Stomach (tissue), 9 donors: ENCODE measurements around the gene DUT. TPM values are rescaled to one million over a fixed set of nuclear protein-coding genes. Genes with fewer than 3 reads are reported as not detected.

Experiments used
- DNase-seq, 2 donors: peaks; one replicate each; pipeline versions ENCODE4 v3.0.0 to v3.0.0-alpha.2; 2013 to 2019
- H3K27ac ChIP-seq, 5 donors: fragments of 200-600 bp in 4 of 5; sonication (generic) in 4 of 5; one replicate each; pipeline ENCODE4 v1.5.1; 2013 to 2019; ENCODE audit warnings: mild to moderate bottlenecking in 1 of 5, moderate library complexity in 1 of 5
- H3K27me3 ChIP-seq, 3 donors: fragments of 200-600 bp; sonication (generic); one replicate each; pipeline ENCODE4 v1.5.1; 2017 to 2019; ENCODE audit warnings: mixed run types in 1 of 3
- H3K36me3 ChIP-seq, 4 donors: fragments of 200-600 bp; sonication (generic); 1 replicate in 3 of 4; 2 replicates in 1 of 4; pipeline ENCODE4 v1.5.1; 2016 to 2019
- H3K4me1 ChIP-seq, 4 donors: fragments of 200-600 bp; sonication (generic); one replicate each; pipeline ENCODE4 v1.5.1; 2016 to 2019
- H3K4me3 ChIP-seq, 4 donors: fragments of 200-600 bp; sonication (generic) in 3 of 4; one replicate each; pipeline ENCODE4 v1.5.1; 2016 to 2019; ENCODE audit warnings: mild to moderate bottlenecking in 1 of 4
- H3K9me3 ChIP-seq, 4 donors: fragments of 200-600 bp; sonication (generic); one replicate each; pipeline ENCODE4 v1.5.1; 2016 to 2019
- EP300 ChIP-seq: sonication (generic); formaldehyde crosslinking; IDR thresholded peaks from one replicate; pipeline ENCODE4 v1.6.1; 2017; ENCODE audit warnings: antibody characterized with exemption
- POLR2A ChIP-seq, 4 donors: fragments of 450-650 bp; IDR thresholded peaks; one replicate each; pipeline ENCODE4 v1.6.1; 2016; ENCODE audit warnings: antibody characterized with exemption in 4 of 4, control low read depth in 2 of 4, mild to moderate bottlenecking in 1 of 4, moderate library complexity in 1 of 4
- POLR2AphosphoS5 ChIP-seq, 3 donors: sonication (generic); formaldehyde crosslinking; IDR thresholded peaks; one replicate each; pipeline ENCODE4 v1.6.1; 2016; ENCODE audit warnings: antibody characterized with exemption in 3 of 3
- WGBS, 5 donors: extraction: QIAGEN DNeasy Blood & Tissue Kit in 3 of 5; methylation state at CpG; one replicate each; pipeline versions ENCODE4 v1.1.5 to v1.1.7; 2013 to 2018; 5-methylcytosine and 5-hydroxymethylcytosine counted together
- intact Hi-C: fragments of 100-400 bp; cut with DNase I; formaldehyde crosslinking; loops from one replicate; pipeline ENCODE4 v1.15.1; 2023; ENCODE audit warnings: low total_unique reads
- polyA plus RNA-seq, 3 donors: library from polyadenylated mRNA; stranded (reverse); fragments of 200-250 nt; gene quantifications; one replicate each; pipeline ENCODE4 v1.2.3, GENCODE V29; 2013
- total RNA-seq, 5 donors: library from RNA; depleted of rRNA; stranded (reverse); fragments of >200 nt; gene quantifications; one replicate each; pipeline versions ENCODE4 v1.1.0 to v1.2.3, GENCODE V29; 2014 to 2016
- TF ChIP-seq, protein P1 (sequence below), 7 experiments: fragments of 450-650 bp in 4 of 7; fragments of 200-600 bp in 3 of 7; sonication (generic) in 3 of 7; IDR thresholded peaks; one replicate each; pipeline ENCODE4 v1.5.1; 2016 to 2019; ENCODE audit warnings: antibody characterized with exemption in 7 of 7, control low read depth in 2 of 7, mild to moderate bottlenecking in 1 of 7
- donor health status: healthy with polysubstance abuse.
- donor health status: Bipolar disorder and iron deficiency.
- donor health status: healthy.

DUT gene
- total and polyA plus RNA-seq, 8 donors, result 7.6 to 207 (median 69.6) TPM

DNA sequence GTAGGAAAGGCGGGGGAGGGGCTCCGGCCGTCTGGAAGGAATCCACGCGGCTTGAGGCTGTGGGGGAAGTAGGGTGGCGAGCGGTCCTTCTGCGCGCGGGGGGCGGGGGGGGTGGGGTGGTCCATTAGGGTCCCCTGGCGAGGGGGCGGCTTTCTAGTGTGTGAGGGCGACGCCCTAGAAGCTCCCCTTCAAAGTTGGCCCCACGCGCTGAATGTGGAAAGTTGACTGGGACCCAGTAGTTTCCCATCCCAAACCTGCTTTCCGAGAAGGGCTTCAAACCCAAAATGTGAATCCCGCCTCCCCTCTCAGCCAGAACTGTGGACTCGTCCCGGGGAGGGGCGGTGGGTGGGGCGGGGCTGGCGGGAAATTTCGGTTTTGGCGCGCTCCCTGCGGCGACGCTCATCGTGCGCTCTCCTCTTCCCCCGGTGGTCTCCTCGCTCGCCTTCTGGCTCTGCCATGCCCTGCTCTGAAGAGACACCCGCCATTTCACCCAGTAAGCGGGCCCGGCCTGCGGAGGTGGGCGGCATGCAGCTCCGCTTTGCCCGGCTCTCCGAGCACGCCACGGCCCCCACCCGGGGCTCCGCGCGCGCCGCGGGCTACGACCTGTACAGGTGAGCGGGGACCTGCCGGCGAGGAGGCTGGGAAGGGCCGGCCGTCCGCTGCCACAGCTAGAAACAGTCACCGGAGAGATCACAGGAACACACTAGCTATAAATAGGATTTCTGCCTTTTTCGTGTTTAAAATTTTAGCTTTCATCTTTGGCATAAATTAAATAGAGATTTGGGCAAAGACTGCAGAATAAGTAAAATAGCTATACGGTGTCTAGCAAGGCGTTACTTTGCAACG, 790 bp downstream of the DUT start:
- Histone ChIP-seq H3K4me3 (peak overlapping the region; percentile 68 to 93 (median 88)), H3K9me3 (no peaks in the 10 kb centered on the region), H3K27me3 (no peaks in the 10 kb centered on the region), H3K27ac (peak overlapping the region; percentile 88 to 99 (median 97)), H3K36me3 (peaks cover 3 to 36% (median 31%) of the 10 kb centered on the region in 4 donors), H3K4me1 (peaks cover 9 to 33% (median 18%) of the 10 kb centered on the region in 4 donors)
- WGBS, 5 donors, result 0 to 2% (median 1%) methylated on average over 13 to 64 of the region's 64 CpGs
- DNase-seq, result peak; percentile 52 to 87
- intact Hi-C loops, result no loop called here
- TF ChIP-seq POLR2A (IDR thresholded peaks at IDR 0.05), result no peak
- no peak for TF ChIP-seq EP300
- TF ChIP-seq, protein P1, sequence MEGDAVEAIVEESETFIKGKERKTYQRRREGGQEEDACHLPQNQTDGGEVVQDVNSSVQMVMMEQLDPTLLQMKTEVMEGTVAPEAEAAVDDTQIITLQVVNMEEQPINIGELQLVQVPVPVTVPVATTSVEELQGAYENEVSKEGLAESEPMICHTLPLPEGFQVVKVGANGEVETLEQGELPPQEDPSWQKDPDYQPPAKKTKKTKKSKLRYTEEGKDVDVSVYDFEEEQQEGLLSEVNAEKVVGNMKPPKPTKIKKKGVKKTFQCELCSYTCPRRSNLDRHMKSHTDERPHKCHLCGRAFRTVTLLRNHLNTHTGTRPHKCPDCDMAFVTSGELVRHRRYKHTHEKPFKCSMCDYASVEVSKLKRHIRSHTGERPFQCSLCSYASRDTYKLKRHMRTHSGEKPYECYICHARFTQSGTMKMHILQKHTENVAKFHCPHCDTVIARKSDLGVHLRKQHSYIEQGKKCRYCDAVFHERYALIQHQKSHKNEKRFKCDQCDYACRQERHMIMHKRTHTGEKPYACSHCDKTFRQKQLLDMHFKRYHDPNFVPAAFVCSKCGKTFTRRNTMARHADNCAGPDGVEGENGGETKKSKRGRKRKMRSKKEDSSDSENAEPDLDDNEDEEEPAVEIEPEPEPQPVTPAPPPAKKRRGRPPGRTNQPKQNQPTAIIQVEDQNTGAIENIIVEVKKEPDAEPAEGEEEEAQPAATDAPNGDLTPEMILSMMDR (IDR thresholded peaks at IDR 0.05), result no peak
- TF ChIP-seq POLR2AphosphoS5 (IDR thresholded peaks at IDR 0.05), result no peak

DNA sequence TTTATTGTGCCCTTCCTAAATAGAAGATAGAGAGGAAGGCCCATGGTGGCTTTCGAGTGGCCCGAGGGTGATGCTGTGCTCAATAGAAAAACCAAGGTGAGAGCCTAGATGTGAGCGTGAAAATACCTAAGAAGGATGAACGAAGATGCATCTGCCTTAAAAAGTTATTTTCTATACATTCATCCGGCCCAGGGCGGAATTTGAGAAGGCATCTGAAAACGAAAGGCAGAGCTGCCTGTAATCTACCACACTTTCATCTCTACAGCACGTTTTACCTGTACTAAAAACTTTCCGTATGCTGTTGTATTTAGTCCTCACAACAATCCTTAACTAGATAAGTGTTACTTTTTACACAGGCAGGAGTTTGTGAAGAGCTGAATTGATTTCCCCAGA, 1.4 kb downstream of the DUT start:
- no peak for DNase-seq
- Histone ChIP-seq H3K9me3 (no peaks in the 10 kb centered on the region), H3K36me3 (peaks cover 3 to 40% (median 36%) of the 10 kb centered on the region in 4 donors), H3K4me1 (peaks cover 9 to 33% (median 18%) of the 10 kb centered on the region in 4 donors), H3K27me3 (no peaks in the 10 kb centered on the region), H3K4me3 (peak overlapping the region; percentile 68 to 93 (median 88)), H3K27ac (peak overlapping the region in 2 of 5 donors; percentile 89 to 99)
- TF ChIP-seq EP300 (no peak), POLR2AphosphoS5 (IDR thresholded peaks at IDR 0.05) (no peak), POLR2A (IDR thresholded peaks at IDR 0.05) (no peak)
- TF ChIP-seq, protein P1 (IDR thresholded peaks at IDR 0.05), result no peak
- intact Hi-C loops, result no loop called here
- 21 to 38% (median 27%) methylated on average over 9 of the region's 9 CpGs for WGBS, 5 donors

DNA sequence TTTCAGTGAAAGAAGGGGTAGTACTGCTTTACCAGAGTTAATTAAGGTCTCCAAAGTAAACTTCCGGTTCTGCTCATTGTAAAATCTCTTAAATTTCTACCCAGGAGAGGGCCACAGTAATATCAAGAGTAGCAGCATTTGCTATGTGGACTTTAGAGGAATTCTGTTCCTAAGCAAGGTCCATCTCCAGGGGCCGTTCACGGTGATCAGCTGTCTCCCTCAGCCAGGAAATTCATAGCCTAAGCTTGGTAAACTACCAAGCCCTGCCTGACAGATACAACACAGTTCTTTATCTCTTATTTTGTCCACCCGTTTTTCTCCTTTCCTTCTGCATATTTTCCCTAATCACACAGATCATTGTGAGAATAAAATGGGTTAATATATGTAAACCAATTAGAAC, 2.3 kb downstream of the DUT start:
- intact Hi-C loops, result no loop called here
- H3K4me3 ChIP-seq, result no peak overlapping the region
- H3K27ac ChIP-seq, result no peak overlapping the region
- H3K4me1 ChIP-seq, result peaks cover 9 to 33% (median 18%) of the 10 kb centered on the region in 4 donors
- H3K9me3 ChIP-seq, result no peaks in the 10 kb centered on the region
- WGBS, 5 donors, result 17 to 34% (median 28%) methylated on average over 4 of the region's 4 CpGs
- peaks cover 3 to 49% (median 45%) of the 10 kb centered on the region in 4 donors for H3K36me3 ChIP-seq
- H3K27me3 ChIP-seq, result no peaks in the 10 kb centered on the region
- no peak for DNase-seq
- no peak for TF ChIP-seq POLR2A (IDR thresholded peaks at IDR 0.05)
- no peak for TF ChIP-seq EP300
- TF ChIP-seq POLR2AphosphoS5 (IDR thresholded peaks at IDR 0.05), result no peak
- TF ChIP-seq, protein P1 (IDR thresholded peaks at IDR 0.05), result no peak

DNA sequence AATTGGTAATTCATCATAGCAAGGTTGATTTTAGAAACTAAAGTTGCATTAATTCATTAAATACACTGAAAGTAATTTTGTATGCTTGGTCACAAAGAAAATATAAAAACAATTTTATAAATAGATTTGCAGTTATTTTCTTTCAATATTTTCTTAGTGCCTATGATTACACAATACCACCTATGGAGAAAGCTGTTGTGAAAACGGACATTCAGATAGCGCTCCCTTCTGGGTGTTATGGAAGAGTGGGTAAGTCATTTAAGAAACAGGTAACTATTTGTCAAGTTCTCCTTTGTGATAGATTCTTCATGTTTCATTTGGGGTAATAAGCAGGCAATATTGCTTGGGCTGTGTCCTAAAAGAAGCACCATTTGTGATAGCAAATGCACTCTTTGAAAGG, 3.0 kb downstream of the DUT start:
- Histone ChIP-seq H3K9me3 (no peaks in the 10 kb centered on the region), H3K4me3 (no peak overlapping the region), H3K27me3 (no peaks in the 10 kb centered on the region), H3K27ac (no peak overlapping the region), H3K4me1 (peaks cover 9 to 33% (median 18%) of the 10 kb centered on the region in 4 donors), H3K36me3 (peaks cover 3 to 53% (median 48%) of the 10 kb centered on the region in 4 donors)
- DNase-seq, result no peak
- intact Hi-C loops, result no loop called here
- 55 to 69% (median 61%) methylated on average over 2 of the region's 2 CpGs for WGBS, 5 donors
- TF ChIP-seq EP300 (no peak), POLR2AphosphoS5 (IDR thresholded peaks at IDR 0.05) (no peak), POLR2A (IDR thresholded peaks at IDR 0.05) (no peak)
- TF ChIP-seq, protein P1 (IDR thresholded peaks at IDR 0.05), result no peak
